SK-N-MC (cell line): ENCODE data around the gene SLC51B.

Source experiments
- EZH2 ChIP-seq: fragments of 200-600 bp; sonication (generic); IDR thresholded peaks from one replicate; pipeline ENCODE4 v1.6.1; 2017; ENCODE audit warnings: antibody characterized with exemption
- FOXP2 ChIP-seq: optimal IDR thresholded peaks from 2 replicates; pipeline ENCODE3; 2011; ENCODE audit warnings: mild to moderate bottlenecking, moderate library complexity; ENCODE audit not compliant: insufficient read depth; ENCODE audit errors: extremely low read length, control extremely low read depth
- POLR2AphosphoS5 ChIP-seq: IDR thresholded peaks from 2 replicates; pipeline ENCODE4 v1.6.1; 2012; ENCODE audit warnings: mild to moderate bottlenecking, low read depth, low read length, borderline replicate concordance

GRCh38 chr15:65040461-65040860 is 4.7 kb upstream of the SLC51B start:
- TF ChIP-seq POLR2AphosphoS5 (no peak), EZH2 (no peak), FOXP2 (no peak)
